Measurements from ENCODE around the gene TMTC2.

DNA sequence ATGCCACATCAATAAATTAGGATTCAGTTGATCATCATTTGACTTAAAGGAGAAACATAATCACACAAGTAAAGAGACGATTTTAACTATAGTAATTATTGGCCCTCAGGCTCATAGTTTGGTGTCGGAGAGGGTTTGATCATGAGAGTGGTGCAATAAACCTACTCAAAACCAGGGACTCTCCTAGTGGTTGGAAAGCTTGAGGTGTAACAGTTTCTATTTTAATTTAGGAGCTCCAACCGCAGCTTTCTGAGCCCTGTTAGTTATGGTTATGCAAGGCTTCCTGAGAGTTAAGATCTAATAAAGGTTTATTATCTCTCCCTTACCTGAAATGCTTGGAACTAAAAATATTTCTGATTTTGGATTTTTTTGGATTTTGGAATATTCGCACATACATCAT is 36.4 kb downstream of the TMTC2 start:
- TF ChIP-seq, protein P1, sequence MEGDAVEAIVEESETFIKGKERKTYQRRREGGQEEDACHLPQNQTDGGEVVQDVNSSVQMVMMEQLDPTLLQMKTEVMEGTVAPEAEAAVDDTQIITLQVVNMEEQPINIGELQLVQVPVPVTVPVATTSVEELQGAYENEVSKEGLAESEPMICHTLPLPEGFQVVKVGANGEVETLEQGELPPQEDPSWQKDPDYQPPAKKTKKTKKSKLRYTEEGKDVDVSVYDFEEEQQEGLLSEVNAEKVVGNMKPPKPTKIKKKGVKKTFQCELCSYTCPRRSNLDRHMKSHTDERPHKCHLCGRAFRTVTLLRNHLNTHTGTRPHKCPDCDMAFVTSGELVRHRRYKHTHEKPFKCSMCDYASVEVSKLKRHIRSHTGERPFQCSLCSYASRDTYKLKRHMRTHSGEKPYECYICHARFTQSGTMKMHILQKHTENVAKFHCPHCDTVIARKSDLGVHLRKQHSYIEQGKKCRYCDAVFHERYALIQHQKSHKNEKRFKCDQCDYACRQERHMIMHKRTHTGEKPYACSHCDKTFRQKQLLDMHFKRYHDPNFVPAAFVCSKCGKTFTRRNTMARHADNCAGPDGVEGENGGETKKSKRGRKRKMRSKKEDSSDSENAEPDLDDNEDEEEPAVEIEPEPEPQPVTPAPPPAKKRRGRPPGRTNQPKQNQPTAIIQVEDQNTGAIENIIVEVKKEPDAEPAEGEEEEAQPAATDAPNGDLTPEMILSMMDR (IDR thresholded peaks at IDR 0.05; ENCODE audit: poor library complexity, severe bottlenecking), result no peak
- TF ChIP-seq EZH2 (IDR thresholded peaks at IDR 0.05; ENCODE audit: borderline replicate concordance, insufficient read depth, low read length, poor library complexity, severe bottlenecking) (no peak), TAF1 (IDR thresholded peaks at IDR 0.05; ENCODE audit: low read depth) (no peak)
- TF ChIP-seq, protein P2, sequence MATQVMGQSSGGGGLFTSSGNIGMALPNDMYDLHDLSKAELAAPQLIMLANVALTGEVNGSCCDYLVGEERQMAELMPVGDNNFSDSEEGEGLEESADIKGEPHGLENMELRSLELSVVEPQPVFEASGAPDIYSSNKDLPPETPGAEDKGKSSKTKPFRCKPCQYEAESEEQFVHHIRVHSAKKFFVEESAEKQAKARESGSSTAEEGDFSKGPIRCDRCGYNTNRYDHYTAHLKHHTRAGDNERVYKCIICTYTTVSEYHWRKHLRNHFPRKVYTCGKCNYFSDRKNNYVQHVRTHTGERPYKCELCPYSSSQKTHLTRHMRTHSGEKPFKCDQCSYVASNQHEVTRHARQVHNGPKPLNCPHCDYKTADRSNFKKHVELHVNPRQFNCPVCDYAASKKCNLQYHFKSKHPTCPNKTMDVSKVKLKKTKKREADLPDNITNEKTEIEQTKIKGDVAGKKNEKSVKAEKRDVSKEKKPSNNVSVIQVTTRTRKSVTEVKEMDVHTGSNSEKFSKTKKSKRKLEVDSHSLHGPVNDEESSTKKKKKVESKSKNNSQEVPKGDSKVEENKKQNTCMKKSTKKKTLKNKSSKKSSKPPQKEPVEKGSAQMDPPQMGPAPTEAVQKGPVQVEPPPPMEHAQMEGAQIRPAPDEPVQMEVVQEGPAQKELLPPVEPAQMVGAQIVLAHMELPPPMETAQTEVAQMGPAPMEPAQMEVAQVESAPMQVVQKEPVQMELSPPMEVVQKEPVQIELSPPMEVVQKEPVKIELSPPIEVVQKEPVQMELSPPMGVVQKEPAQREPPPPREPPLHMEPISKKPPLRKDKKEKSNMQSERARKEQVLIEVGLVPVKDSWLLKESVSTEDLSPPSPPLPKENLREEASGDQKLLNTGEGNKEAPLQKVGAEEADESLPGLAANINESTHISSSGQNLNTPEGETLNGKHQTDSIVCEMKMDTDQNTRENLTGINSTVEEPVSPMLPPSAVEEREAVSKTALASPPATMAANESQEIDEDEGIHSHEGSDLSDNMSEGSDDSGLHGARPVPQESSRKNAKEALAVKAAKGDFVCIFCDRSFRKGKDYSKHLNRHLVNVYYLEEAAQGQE (IDR thresholded peaks at IDR 0.05; ENCODE audit: borderline replicate concordance), result no peak
